Activated naive CD4-positive, alpha-beta T cell treated with anti-CD3 and anti-CD28 coated beads, Interleukin-2, amount 50 U/mL, for 72 hours (primary cell): ENCODE measurements around the gene GUCA1A. TPM values are rescaled to one million over a fixed set of nuclear protein-coding genes. Genes with fewer than 3 reads are reported as not detected.
"Not testable (repeated sequence)": the region's sequence is repeated elsewhere in the genome, so short reads cannot be mapped to it uniquely, and the experiment has no call there.

ENCODE experiments used
- ATAC-seq, 2 donors: fragments of 150-1000 bp; cut with Tn5 transposase; 2 replicates each; pipeline ENCODE4 v1.10.0; 2021; ENCODE audit warnings: mild to moderate bottlenecking in 2 of 2, moderate library complexity in 2 of 2
- DNase-seq, 2 donors: peaks; one replicate each; pipeline ENCODE4 v3.0.0; 2021 to 2022; ENCODE audit warnings: low spot score in 2 of 2
- H3K27ac Mint-ChIP-seq, 2 donors: one replicate each; pipeline ENCODE4 v1.8.0; 2022; ENCODE audit warnings: mild to moderate bottlenecking in 2 of 2, mixed read lengths in 2 of 2
- H3K36me3 Mint-ChIP-seq, 2 donors: one replicate each; pipeline ENCODE4 v1.8.0; 2022; ENCODE audit warnings: mixed read lengths in 2 of 2
- H3K9me3 Mint-ChIP-seq, 2 donors: one replicate each; pipeline ENCODE4 v1.8.0; 2022; ENCODE audit warnings: mixed read lengths in 2 of 2
- total RNA-seq, 2 donors: library from RNA; stranded (reverse); gene quantifications; one replicate each; pipeline ENCODE4 v1.2.3, GENCODE V29; 2022

Gene GUCA1A
- total RNA-seq, 2 donors from 2014 or later: 0.14 to 0.37 TPM

- DNase-seq: no peak
- no peak for ATAC-seq
Measured at GRCh38 chr6:42162384-42162783, 10.8 kb upstream of the GUCA1A start.

GRCh38 chr6:42162812-42163211 is 10.4 kb upstream of the GUCA1A start:
- H3K36me3 Mint-ChIP-seq: no peaks in the 10 kb centered on the region
- no peaks in the 10 kb centered on the region for H3K9me3 Mint-ChIP-seq
- no peak overlapping the region for H3K27ac Mint-ChIP-seq
- DNase-seq (no peak), ATAC-seq (no peak)

More at GRCh38 chr6:42162384-42162783, 10.8 kb upstream of the GUCA1A start:
- Mint-ChIP-seq H3K36me3 (no peaks in the 10 kb centered on the region), H3K27ac (peak overlapping the region in 1 of 2 donors; percentile 89), H3K9me3 (no peaks in the 10 kb centered on the region)

- no peaks in the 10 kb centered on the region for H3K36me3 Mint-ChIP-seq
- no peak for DNase-seq
- H3K27ac Mint-ChIP-seq: no peak overlapping the region
- no peaks in the 10 kb centered on the region for H3K9me3 Mint-ChIP-seq
- ATAC-seq: no peak
Measured at GRCh38 chr6:42163981-42164380, 9.2 kb upstream of the GUCA1A start.

- no peaks in the 10 kb centered on the region for H3K36me3 Mint-ChIP-seq
- no peak overlapping the region for H3K27ac Mint-ChIP-seq
- ATAC-seq: no peak
- no peak for DNase-seq
- no peaks in the 10 kb centered on the region for H3K9me3 Mint-ChIP-seq
Measured at GRCh38 chr6:42165016-42165415, 8.1 kb upstream of the GUCA1A start.

GRCh38 chr6:42166444-42167141 is 6.6 kb upstream of the GUCA1A start:
- peak; percentile 69 to 89 for DNase-seq
- peak; percentile 90 to 94 for ATAC-seq
- Mint-ChIP-seq H3K36me3 (no peaks in the 10 kb centered on the region), H3K9me3 (no peaks in the 10 kb centered on the region), H3K27ac (peak overlapping the region in 1 of 2 donors; percentile 60)

- no peaks in the 10 kb centered on the region for H3K9me3 Mint-ChIP-seq
- H3K27ac Mint-ChIP-seq: no peak overlapping the region
- ATAC-seq: no peak
- no peak for DNase-seq
- H3K36me3 Mint-ChIP-seq: no peaks in the 10 kb centered on the region
Measured at GRCh38 chr6:42168650-42169049, 4.5 kb upstream of the GUCA1A start.

GRCh38 chr6:42169780-42170179 is 3.4 kb upstream of the GUCA1A start:
- not testable (repeated sequence) for DNase-seq, H3K27ac Mint-ChIP-seq, H3K9me3 Mint-ChIP-seq, ATAC-seq, H3K36me3 Mint-ChIP-seq

- no peak for ATAC-seq
- no peaks in the 10 kb centered on the region for H3K36me3 Mint-ChIP-seq
- DNase-seq: no peak
- no peak overlapping the region for H3K27ac Mint-ChIP-seq
- no peaks in the 10 kb centered on the region for H3K9me3 Mint-ChIP-seq
Measured at GRCh38 chr6:42171813-42172581, 1.2 kb upstream of the GUCA1A start.

- ATAC-seq (no peak), DNase-seq (no peak)
- no peaks in the 10 kb centered on the region for H3K36me3 Mint-ChIP-seq
- no peak overlapping the region for H3K27ac Mint-ChIP-seq
- no peaks in the 10 kb centered on the region for H3K9me3 Mint-ChIP-seq
Measured at GRCh38 chr6:42175860-42176259, 2.7 kb downstream of the GUCA1A start.

GRCh38 chr6:42176981-42177380 is 3.8 kb downstream of the GUCA1A start:
- no peak for ATAC-seq
- no peaks in the 10 kb centered on the region for H3K36me3 Mint-ChIP-seq
- no peaks in the 10 kb centered on the region for H3K9me3 Mint-ChIP-seq

GRCh38 chr6:42177514-42178364 is 4.6 kb downstream of the GUCA1A start:
- H3K27ac Mint-ChIP-seq: peak overlapping the region in 1 of 2 donors; percentile 52
- no peaks in the 10 kb centered on the region for H3K36me3 Mint-ChIP-seq
- DNase-seq (peak in 1 of 2 donors; percentile 32), ATAC-seq (peak in 1 of 2 donors; percentile 76)
- H3K9me3 Mint-ChIP-seq: no peaks in the 10 kb centered on the region

More at GRCh38 chr6:42176981-42177380, 3.8 kb downstream of the GUCA1A start:
- no peak for DNase-seq
- H3K27ac Mint-ChIP-seq: no peak overlapping the region

GRCh38 chr6:42179261-42179944 is 6.2 kb downstream of the GUCA1A start:
- H3K9me3 Mint-ChIP-seq: no peaks in the 10 kb centered on the region
- H3K36me3 Mint-ChIP-seq: no peaks in the 10 kb centered on the region
- ATAC-seq: no peak
- H3K27ac Mint-ChIP-seq: no peak overlapping the region
- no peak for DNase-seq

GRCh38 chr6:42179945-42180313 is 6.8 kb downstream of the GUCA1A start:
- DNase-seq: no peak
- no peak overlapping the region for H3K27ac Mint-ChIP-seq
- peak in 1 of 2 donors; percentile 69 for ATAC-seq
- no peaks in the 10 kb centered on the region for H3K9me3 Mint-ChIP-seq
- no peaks in the 10 kb centered on the region for H3K36me3 Mint-ChIP-seq

- DNase-seq: no peak
- Mint-ChIP-seq H3K9me3 (no peaks in the 10 kb centered on the region), H3K27ac (no peak overlapping the region), H3K36me3 (no peaks in the 10 kb centered on the region)
- ATAC-seq: no peak
Measured at GRCh38 chr6:42182101-42182500, 8.9 kb downstream of the GUCA1A start.

- H3K36me3 Mint-ChIP-seq: no peaks in the 10 kb centered on the region
- ATAC-seq (no peak), DNase-seq (no peak)
- H3K9me3 Mint-ChIP-seq: no peaks in the 10 kb centered on the region
- no peak overlapping the region for H3K27ac Mint-ChIP-seq
Measured at GRCh38 chr6:42184475-42184874, 11.3 kb downstream of the GUCA1A start.

GRCh38 chr6:42185597-42185996 is 12.4 kb downstream of the GUCA1A start:
- H3K9me3 Mint-ChIP-seq: no peaks in the 10 kb centered on the region

More at GRCh38 chr6:42185597-42185996, 12.4 kb downstream of the GUCA1A start:
- Mint-ChIP-seq H3K27ac (peak overlapping the region in 1 of 2 donors; percentile 51), H3K36me3 (no peaks in the 10 kb centered on the region)
- no peak for ATAC-seq
- no peak for DNase-seq
